IgD-negative memory B cell (primary cell): ENCODE data around the gene C4orf46. TPM values are rescaled to one million over a fixed set of nuclear protein-coding genes. Genes with fewer than 3 reads are reported as not detected.
"Not testable (repeated sequence)": the region's sequence is repeated elsewhere in the genome, so short reads cannot be mapped to it uniquely, and the experiment has no call there.

Source experiments
- H3K27ac Mint-ChIP-seq, 3 donors: one replicate each; pipeline ENCODE4 v1.8.0; 2020 to 2022; ENCODE audit warnings: mild to moderate bottlenecking in 3 of 3, mixed read lengths in 3 of 3, moderate library complexity in 1 of 3
- H3K27me3 Mint-ChIP-seq: one replicate; pipeline ENCODE4 v1.8.0; 2021; ENCODE audit warnings: mixed read lengths
- H3K36me3 Mint-ChIP-seq: one replicate; pipeline ENCODE4 v1.8.0; 2020; ENCODE audit warnings: mild to moderate bottlenecking, mixed read lengths
- H3K4me1 Mint-ChIP-seq, 3 donors: one replicate each; pipeline ENCODE4 v1.8.0; 2020 to 2022; ENCODE audit warnings: mixed read lengths in 3 of 3, mild to moderate bottlenecking in 1 of 3
- H3K4me3 Mint-ChIP-seq, 4 donors: one replicate each; pipeline ENCODE4 v1.8.0; 2020 to 2022; ENCODE audit warnings: mild to moderate bottlenecking in 4 of 4, mixed read lengths in 4 of 4, moderate library complexity in 3 of 4
- H3K9me3 Mint-ChIP-seq, 3 donors: one replicate each; pipeline ENCODE4 v1.8.0; 2020 to 2021; ENCODE audit warnings: mixed read lengths in 3 of 3, mild to moderate bottlenecking in 1 of 3
- polyA plus RNA-seq: library from polyadenylated mRNA; unstranded; fragments of 300-500 nt; fragmentation: Illumina TruSeq; gene quantifications from one replicate; pipeline ENCODE4 v1.2.3, GENCODE V29; 2021

C4orf46 gene
- polyA plus RNA-seq, 1 donor from 2014 or later: 2.9 TPM

- no peaks in the 10 kb centered on the region for H3K36me3 Mint-ChIP-seq
- H3K27me3 Mint-ChIP-seq: no peaks in the 10 kb centered on the region
These were observed 4.0 kb downstream of the C4orf46 start for GRCh38 chr4:158667651-158668198.

GRCh38 chr4:158666892-158667291 lies 4.8 kb downstream of the C4orf46 start:
- Mint-ChIP-seq H3K4me1 (peaks cover 7 to 9% (median 7%) of the 10 kb centered on the region in 3 donors), H3K27me3 (no peaks in the 10 kb centered on the region)

More at GRCh38 chr4:158667651-158668198, 4.0 kb downstream of the C4orf46 start:
- peaks cover 11 to 14% (median 14%) of the 10 kb centered on the region in 3 donors for H3K4me1 Mint-ChIP-seq
- H3K4me3 Mint-ChIP-seq: no peak overlapping the region
- no peaks in the 10 kb centered on the region for H3K9me3 Mint-ChIP-seq
- no peak overlapping the region for H3K27ac Mint-ChIP-seq

GRCh38 chr4:158664806-158665205 lies 6.9 kb downstream of the C4orf46 start:
- Mint-ChIP-seq H3K27me3 (peaks cover 2% of the 10 kb centered on the region), H3K4me3 (no peak overlapping the region), H3K9me3 (no peaks in the 10 kb centered on the region)

More at GRCh38 chr4:158666892-158667291, 4.8 kb downstream of the C4orf46 start:
- no peaks in the 10 kb centered on the region for H3K9me3 Mint-ChIP-seq
- no peaks in the 10 kb centered on the region for H3K36me3 Mint-ChIP-seq
- no peak overlapping the region for H3K4me3 Mint-ChIP-seq
- no peak overlapping the region for H3K27ac Mint-ChIP-seq

DNA sequence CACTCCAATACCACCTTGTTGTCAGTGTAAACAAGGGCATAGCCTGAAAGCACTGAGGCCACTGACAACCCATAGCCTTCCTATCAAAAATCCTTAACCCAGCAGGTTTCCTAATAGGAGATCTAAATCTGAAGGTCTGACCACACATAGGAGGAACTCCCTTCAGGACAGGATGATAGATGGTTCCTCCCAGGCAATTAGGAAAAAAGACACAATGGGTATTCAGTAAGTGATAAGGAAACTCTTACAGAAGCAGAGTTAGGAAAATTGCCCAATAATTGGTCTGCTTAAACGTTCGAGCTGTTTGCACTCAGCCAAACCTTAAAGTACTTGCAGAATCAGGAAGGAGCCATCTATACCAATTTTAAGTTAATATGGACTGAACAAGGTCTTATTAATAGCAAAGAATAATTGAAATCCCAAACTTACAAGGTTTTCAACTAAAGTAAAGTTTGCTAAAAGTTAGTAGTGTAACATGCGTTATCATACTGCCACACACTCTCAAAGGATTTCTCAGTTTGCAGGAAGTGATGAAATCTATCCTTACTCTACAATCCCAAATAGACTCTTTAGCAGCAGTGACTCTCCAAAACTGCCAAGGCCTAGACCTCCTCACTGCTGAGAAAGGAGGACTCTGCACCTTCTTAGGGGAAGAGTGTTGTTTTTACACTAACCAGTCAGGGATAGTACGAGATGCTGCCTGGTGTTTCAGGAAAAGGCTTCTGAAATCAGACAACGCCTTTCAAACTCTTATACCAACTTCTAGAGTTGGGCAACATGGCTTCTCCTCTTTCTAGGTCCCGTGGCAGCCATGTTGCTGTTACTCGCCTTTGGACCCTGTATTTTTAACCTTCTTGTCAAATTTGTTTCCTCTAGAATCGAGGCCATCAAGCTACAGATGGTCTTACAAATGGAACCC lies 7.7 kb downstream of the C4orf46 start:
- not testable (repeated sequence) for H3K36me3 Mint-ChIP-seq, H3K27me3 Mint-ChIP-seq, H3K9me3 Mint-ChIP-seq, H3K27ac Mint-ChIP-seq, H3K4me1 Mint-ChIP-seq, H3K4me3 Mint-ChIP-seq

More at GRCh38 chr4:158664806-158665205, 6.9 kb downstream of the C4orf46 start:
- Mint-ChIP-seq H3K4me1 (no peaks in the 10 kb centered on the region), H3K36me3 (no peaks in the 10 kb centered on the region), H3K27ac (no peak overlapping the region)

- H3K36me3 Mint-ChIP-seq, H3K27ac Mint-ChIP-seq, H3K4me3 Mint-ChIP-seq, H3K9me3 Mint-ChIP-seq, H3K4me1 Mint-ChIP-seq: not testable (repeated sequence)
- peaks cover 10% of the 10 kb centered on the region for H3K27me3 Mint-ChIP-seq
These were observed 8.4 kb downstream of the C4orf46 start for GRCh38 chr4:158663255-158663654.

- Mint-ChIP-seq H3K36me3 (no peaks in the 10 kb centered on the region), H3K4me1 (peaks cover 0 to 4% (median 0%) of the 10 kb centered on the region in 3 donors), H3K9me3 (no peaks in the 10 kb centered on the region), H3K27ac (no peak overlapping the region), H3K4me3 (no peak overlapping the region), H3K27me3 (peaks cover 14% of the 10 kb centered on the region)
These were observed 14.4 kb downstream of the C4orf46 start for GRCh38 chr4:158657291-158657690.

GRCh38 chr4:158656439-158656838 lies 15.2 kb downstream of the C4orf46 start:
- Mint-ChIP-seq H3K4me3 (no peak overlapping the region), H3K27me3 (peaks cover 14% of the 10 kb centered on the region), H3K27ac (no peak overlapping the region), H3K36me3 (no peaks in the 10 kb centered on the region), H3K9me3 (no peaks in the 10 kb centered on the region), H3K4me1 (peaks cover 0 to 4% (median 0%) of the 10 kb centered on the region in 3 donors)

- Mint-ChIP-seq H3K4me3 (no peak overlapping the region), H3K9me3 (no peaks in the 10 kb centered on the region), H3K27me3 (peaks cover 2% of the 10 kb centered on the region), H3K4me1 (peaks cover 0 to 4% (median 0%) of the 10 kb centered on the region in 3 donors), H3K36me3 (no peaks in the 10 kb centered on the region), H3K27ac (no peak overlapping the region)
These were observed 18.8 kb downstream of the C4orf46 start for GRCh38 chr4:158652920-158653319.

GRCh38 chr4:158649111-158649680 lies 22.5 kb downstream of the C4orf46 start:
- H3K27ac Mint-ChIP-seq: no peak overlapping the region
- no peak overlapping the region for H3K4me3 Mint-ChIP-seq
- H3K9me3 Mint-ChIP-seq: no peaks in the 10 kb centered on the region
- no peaks in the 10 kb centered on the region for H3K36me3 Mint-ChIP-seq
- H3K27me3 Mint-ChIP-seq: peaks cover 6% of the 10 kb centered on the region
- peaks cover 0 to 4% (median 0%) of the 10 kb centered on the region in 3 donors for H3K4me1 Mint-ChIP-seq

- H3K4me1 Mint-ChIP-seq: no peaks in the 10 kb centered on the region
- H3K36me3 Mint-ChIP-seq: no peaks in the 10 kb centered on the region
- H3K27ac Mint-ChIP-seq: no peak overlapping the region
- H3K9me3 Mint-ChIP-seq: peaks cover 0 to 3% (median 0%) of the 10 kb centered on the region in 3 donors
- H3K4me3 Mint-ChIP-seq: no peak overlapping the region
- peaks cover 8% of the 10 kb centered on the region for H3K27me3 Mint-ChIP-seq
These were observed 26.9 kb downstream of the C4orf46 start for GRCh38 chr4:158644760-158645159.

- H3K27ac Mint-ChIP-seq: no peak overlapping the region
- peaks cover 8% of the 10 kb centered on the region for H3K27me3 Mint-ChIP-seq
- no peak overlapping the region for H3K4me3 Mint-ChIP-seq
- H3K9me3 Mint-ChIP-seq: peaks cover 0 to 3% (median 0%) of the 10 kb centered on the region in 3 donors
- H3K36me3 Mint-ChIP-seq: no peaks in the 10 kb centered on the region
- no peaks in the 10 kb centered on the region for H3K4me1 Mint-ChIP-seq
These were observed 27.3 kb downstream of the C4orf46 start for GRCh38 chr4:158644356-158644755.

- no peaks in the 10 kb centered on the region for H3K4me1 Mint-ChIP-seq
- no peaks in the 10 kb centered on the region for H3K27me3 Mint-ChIP-seq
- no peak overlapping the region for H3K4me3 Mint-ChIP-seq
- H3K27ac Mint-ChIP-seq: no peak overlapping the region
- H3K36me3 Mint-ChIP-seq: no peaks in the 10 kb centered on the region
- H3K9me3 Mint-ChIP-seq: peaks cover 0 to 3% (median 0%) of the 10 kb centered on the region in 3 donors
These were observed 35.1 kb downstream of the C4orf46 start for GRCh38 chr4:158636619-158637018.

DNA sequence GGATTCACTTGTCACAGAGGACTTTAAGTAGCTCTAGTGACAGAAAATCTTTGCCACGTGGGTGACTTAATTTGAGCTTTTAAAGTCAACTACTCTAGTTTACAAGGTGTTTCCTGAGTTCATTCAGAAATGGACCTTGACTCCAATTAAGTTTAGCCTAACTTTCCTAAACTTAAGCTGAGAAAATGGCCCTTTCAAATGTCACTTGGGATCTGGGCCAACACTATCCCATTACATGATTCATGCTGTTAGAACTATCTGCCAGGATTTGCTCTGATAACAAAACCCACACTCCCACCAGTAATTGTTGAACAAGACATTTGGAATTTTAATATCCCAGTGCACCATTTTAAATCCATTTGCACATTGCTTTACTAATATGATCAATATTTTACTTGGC lies 40.8 kb downstream of the C4orf46 start:
- Mint-ChIP-seq H3K36me3 (no peaks in the 10 kb centered on the region), H3K27ac (no peak overlapping the region), H3K4me1 (no peaks in the 10 kb centered on the region), H3K4me3 (no peak overlapping the region), H3K9me3 (no peaks in the 10 kb centered on the region), H3K27me3 (peaks cover 2% of the 10 kb centered on the region)

DNA sequence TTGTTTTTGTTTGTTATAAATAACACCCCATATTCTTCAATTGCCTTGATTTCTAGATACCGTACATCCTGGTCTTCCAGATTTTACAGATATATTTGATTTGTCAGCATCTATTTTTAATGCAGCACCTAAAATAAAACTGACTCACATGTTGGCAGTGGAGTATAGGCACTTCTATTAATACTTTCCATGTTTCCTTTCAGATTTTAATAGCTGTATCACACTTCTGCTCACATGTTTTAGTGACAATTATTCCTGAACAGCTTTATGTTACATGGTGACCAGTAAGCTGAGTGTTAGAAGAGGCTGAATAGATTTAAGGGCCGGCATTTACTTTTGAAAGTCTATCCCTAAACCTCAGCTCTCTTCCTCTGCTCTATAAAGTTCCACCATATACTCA lies 46.1 kb downstream of the C4orf46 start:
- peaks cover 14% of the 10 kb centered on the region for H3K27me3 Mint-ChIP-seq
- no peaks in the 10 kb centered on the region for H3K4me1 Mint-ChIP-seq
- no peak overlapping the region for H3K27ac Mint-ChIP-seq
- no peaks in the 10 kb centered on the region for H3K9me3 Mint-ChIP-seq
- H3K36me3 Mint-ChIP-seq: no peaks in the 10 kb centered on the region
- H3K4me3 Mint-ChIP-seq: no peak overlapping the region

DNA sequence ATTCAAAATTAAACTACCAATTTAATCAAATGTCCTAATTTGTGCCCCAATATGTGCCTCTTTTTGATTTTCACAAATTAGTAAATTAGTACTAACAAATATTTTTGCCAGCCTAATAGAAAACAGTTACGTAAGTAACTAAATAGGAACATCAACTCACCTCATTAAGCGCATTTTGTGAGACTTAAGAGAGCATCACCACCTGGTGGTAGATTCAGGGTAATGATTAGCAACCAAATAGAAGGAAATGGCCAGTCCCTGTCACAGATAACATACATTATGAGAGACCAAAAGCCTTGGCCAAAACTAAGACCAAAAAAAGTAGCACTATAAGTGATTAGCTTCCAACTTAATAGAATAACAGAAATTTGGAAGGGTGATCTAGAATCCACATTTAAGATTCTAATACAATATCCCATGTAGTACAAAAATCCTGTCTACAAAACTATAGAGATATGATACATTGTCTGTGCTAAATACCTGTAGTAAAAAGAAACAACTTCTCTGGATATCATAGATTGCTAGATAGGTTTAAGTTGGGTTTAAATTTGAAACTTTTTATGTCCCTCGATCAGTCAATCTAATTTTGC lies 46.7 kb downstream of the C4orf46 start:
- Mint-ChIP-seq H3K36me3 (no peaks in the 10 kb centered on the region), H3K27me3 (peaks cover 12% of the 10 kb centered on the region), H3K9me3 (no peaks in the 10 kb centered on the region), H3K27ac (no peak overlapping the region), H3K4me1 (no peaks in the 10 kb centered on the region), H3K4me3 (no peak overlapping the region)
